Vagina (tissue), 2 donors: ENCODE results near the gene ABCA2. TPM values are rescaled to one million over a fixed set of nuclear protein-coding genes. Genes with fewer than 3 reads are reported as not detected.

Source experiments
- DNase-seq, 2 donors: peaks; one replicate each; pipeline ENCODE4 v3.0.0-alpha.2; 2017; ENCODE audit errors: extremely low spot score in 2 of 2
- H3K27ac ChIP-seq: fragments of 200-600 bp; sonication (generic); one replicate; pipeline ENCODE4 v1.5.1; 2019
- H3K27me3 ChIP-seq: fragments of 200-600 bp; sonication (generic); one replicate; pipeline ENCODE4 v1.5.1; 2019
- H3K36me3 ChIP-seq, 2 donors: fragments of 200-600 bp; sonication (generic); one replicate each; pipeline ENCODE4 v1.5.1; 2017 to 2019
- H3K4me1 ChIP-seq: fragments of 200-600 bp; sonication (generic); one replicate; pipeline ENCODE4 v1.5.1; 2019
- H3K4me3 ChIP-seq, 2 donors: fragments of 200-600 bp; sonication (generic); 1 replicate in 1 of 2; 2 replicates in 1 of 2; pipeline ENCODE4 v1.5.1; 2016 to 2019
- H3K9me3 ChIP-seq: fragments of 200-600 bp; sonication (generic); one replicate; pipeline ENCODE4 v1.5.1; 2019
- CTCF ChIP-seq, 3 experiments: fragments of 450-650 bp in 2 of 3; fragments of 200-600 bp in 1 of 3; sonication (generic) in 1 of 3; IDR thresholded peaks; one replicate each; pipeline ENCODE4 v1.5.1; 2017 to 2019; ENCODE audit warnings: antibody characterized with exemption in 3 of 3, mild to moderate bottlenecking in 2 of 3, moderate library complexity in 2 of 3
- POLR2A ChIP-seq, 2 donors: fragments of 450-650 bp; IDR thresholded peaks; one replicate each; pipeline ENCODE4 v1.6.1; 2017; ENCODE audit warnings: antibody characterized with exemption in 2 of 2, mild to moderate bottlenecking in 2 of 2, moderate library complexity in 2 of 2
- POLR2AphosphoS5 ChIP-seq, 2 donors: sonication (generic); formaldehyde crosslinking; IDR thresholded peaks; one replicate each; pipeline ENCODE4 v1.9.0; 2017; ENCODE audit warnings: antibody characterized with exemption in 2 of 2, mild to moderate bottlenecking in 2 of 2, low read depth in 1 of 2; ENCODE audit not compliant: insufficient read depth in 1 of 2
- intact Hi-C: fragments of 100-400 bp; cut with DNase I; formaldehyde crosslinking; loops from one replicate; pipeline ENCODE4 v1.15.1; 2023
- total RNA-seq: library from RNA; depleted of rRNA; stranded (reverse); fragments of >200 nt; gene quantifications from one replicate; pipeline ENCODE4 v1.2.3, GENCODE V29; 2016

ABCA2 gene
- total RNA-seq, 1 donor from 2014 or later = 44.0 TPM

GRCh38 chr9:136994888-136995230 is 33.2 kb downstream of the ABCA2 start:
- Histone ChIP-seq H3K27ac (no peak overlapping the region), H3K27me3 (no peaks in the 10 kb centered on the region), H3K4me3 (peak overlapping the region; percentile 22 to 32), H3K9me3 (no peaks in the 10 kb centered on the region), H3K36me3 (no peaks in the 10 kb centered on the region), H3K4me1 (peaks cover 52% of the 10 kb centered on the region)
- TF ChIP-seq POLR2AphosphoS5 (IDR thresholded peaks at IDR 0.05; ENCODE audit: insufficient read depth in 1 of 2, low read depth in 1 of 2) (no peak), CTCF (IDR thresholded peaks at IDR 0.05) (no peak), POLR2A (IDR thresholded peaks at IDR 0.05) (no peak)
- intact Hi-C loops = no loop called here
- DNase-seq = no peak

DNA sequence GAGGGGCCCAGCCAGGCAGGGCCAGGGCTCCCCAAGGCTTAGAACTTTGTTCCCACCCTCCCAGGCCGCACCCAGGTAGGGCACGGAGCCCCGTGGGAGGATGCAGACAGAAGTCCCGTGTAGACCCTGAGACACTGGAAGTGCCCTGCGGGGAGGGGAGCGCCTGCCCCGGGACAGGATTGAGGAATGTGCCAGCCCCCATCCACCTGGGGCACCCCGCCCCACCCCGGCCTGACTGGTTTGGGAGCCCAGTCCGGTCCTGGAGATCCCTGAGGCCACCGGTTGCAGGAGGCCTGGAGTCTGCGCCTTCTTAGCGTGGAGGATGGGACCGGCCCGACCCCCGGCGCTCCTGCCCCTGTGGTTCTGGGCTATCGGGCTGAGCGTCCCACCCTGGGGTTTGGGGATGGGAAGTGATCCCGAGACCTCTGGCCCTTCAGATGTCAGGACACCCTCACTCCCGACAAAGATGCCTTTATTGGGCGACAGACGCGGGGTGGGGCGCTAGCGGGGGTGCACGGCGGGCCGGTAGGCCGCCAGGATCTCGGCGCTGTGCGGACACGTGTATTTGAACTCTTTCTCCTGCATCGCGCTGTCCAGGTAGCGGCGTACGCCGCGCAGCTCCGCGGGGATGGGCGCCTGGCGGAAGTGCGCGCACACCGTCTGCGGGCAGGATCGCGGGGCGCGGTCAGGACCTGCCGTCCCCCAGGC is 33.7 kb downstream of the ABCA2 start:
- peaks cover 52% of the 10 kb centered on the region for H3K4me1 ChIP-seq
- H3K9me3 ChIP-seq = no peaks in the 10 kb centered on the region
- H3K27ac ChIP-seq = no peak overlapping the region
- H3K36me3 ChIP-seq = no peaks in the 10 kb centered on the region
- no peak for DNase-seq
- TF ChIP-seq POLR2AphosphoS5 (IDR thresholded peaks at IDR 0.05; ENCODE audit: insufficient read depth in 1 of 2, low read depth in 1 of 2) (no peak), CTCF (IDR thresholded peaks at IDR 0.05) (no peak), POLR2A (IDR thresholded peaks at IDR 0.05) (no peak)
- H3K4me3 ChIP-seq = peak overlapping the region; percentile 22 to 32
- no peaks in the 10 kb centered on the region for H3K27me3 ChIP-seq
- intact Hi-C loops = no loop called here

DNA sequence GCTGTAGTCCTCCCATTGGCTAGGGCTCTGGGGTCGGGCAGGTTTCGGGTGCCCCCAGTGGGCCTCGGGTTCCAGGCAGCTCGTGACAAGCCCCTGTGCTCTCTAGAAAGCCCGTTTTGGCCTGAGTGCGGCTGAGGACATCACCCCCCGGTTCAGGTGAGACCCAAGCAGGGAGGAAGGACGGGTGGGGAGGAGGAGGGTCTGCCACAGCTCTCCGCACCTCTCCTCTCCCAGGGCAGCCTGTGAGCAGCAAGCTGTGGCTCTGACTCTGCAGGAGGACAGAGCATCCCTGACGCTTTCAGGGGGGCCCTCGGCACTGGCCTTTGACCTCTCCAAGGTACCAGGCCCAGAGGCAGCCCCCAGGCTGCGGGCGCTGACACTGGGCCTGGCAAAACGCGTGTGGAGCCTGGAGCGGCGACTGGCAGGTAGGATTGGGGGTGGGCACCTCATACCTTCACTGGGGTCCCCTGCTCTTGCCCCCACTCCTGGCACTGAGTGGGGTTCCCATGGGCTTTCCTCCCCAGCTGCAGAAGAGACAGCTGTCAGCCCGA is 35.1 kb downstream of the ABCA2 start:
- no peak for DNase-seq
- Histone ChIP-seq H3K4me1 (peaks cover 52% of the 10 kb centered on the region), H3K4me3 (peak overlapping the region; percentile 61 to 91), H3K27ac (peak overlapping the region; percentile 83), H3K9me3 (no peaks in the 10 kb centered on the region), H3K27me3 (no peaks in the 10 kb centered on the region), H3K36me3 (no peaks in the 10 kb centered on the region)
- TF ChIP-seq POLR2A (IDR thresholded peaks at IDR 0.05) = no peak
- no peak for TF ChIP-seq CTCF (IDR thresholded peaks at IDR 0.05)
- no peak for TF ChIP-seq POLR2AphosphoS5 (IDR thresholded peaks at IDR 0.05; ENCODE audit: insufficient read depth in 1 of 2, low read depth in 1 of 2)
- intact Hi-C loops = no loop called here

DNA sequence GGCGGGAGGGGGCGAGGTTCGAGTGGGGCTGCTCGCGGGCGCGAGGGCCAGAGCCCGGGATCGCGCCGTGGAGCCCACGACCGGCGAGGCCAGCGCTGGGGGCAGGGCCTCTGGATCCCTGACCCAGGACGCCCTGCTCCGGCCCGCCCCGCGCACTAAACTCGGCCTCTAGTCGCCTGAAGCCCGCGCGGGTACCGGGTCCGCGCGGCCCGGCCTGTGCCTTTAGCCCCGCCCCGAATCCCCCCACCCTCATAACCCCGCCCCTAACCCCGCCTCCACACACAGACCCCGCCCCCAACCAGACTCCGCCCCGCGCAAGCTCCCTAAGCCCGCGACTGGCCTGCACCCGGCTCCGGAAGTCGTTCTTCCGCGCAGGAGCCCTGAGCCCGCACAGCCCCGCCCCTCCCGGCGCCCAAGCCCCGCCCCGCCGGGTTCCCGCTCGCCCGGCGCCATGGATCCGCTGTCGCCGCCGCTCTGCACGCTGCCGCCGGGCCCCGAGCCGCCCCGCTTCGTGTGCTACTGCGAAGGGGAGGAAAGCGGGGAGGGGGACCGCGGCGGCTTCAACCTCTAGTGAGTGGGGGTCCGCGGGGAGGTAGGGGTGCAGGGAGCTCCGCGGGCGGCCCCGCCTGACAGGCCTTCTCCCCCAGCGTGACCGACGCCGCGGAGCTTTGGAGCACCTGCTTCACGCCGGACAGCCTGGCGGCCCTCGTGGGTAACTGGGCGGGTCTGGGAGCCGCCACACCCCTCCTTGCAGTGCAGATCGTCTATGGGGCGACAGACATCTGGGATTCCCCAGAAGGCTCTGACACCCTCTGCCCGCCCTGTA is 35.8 kb downstream of the ABCA2 start, which contains the start of gene PAXX:
TSS of gene PAXX (plus strand) at position 430 of the 826 bp plus-strand sequence. CDS start at position 452, 22 bp downstream.
- peak within 1 kb of the TSS; percentile 61 to 91 for H3K4me3 ChIP-seq
- H3K9me3 ChIP-seq = no peaks in the 10 kb centered on the region
- no peaks in the 10 kb centered on the region for H3K36me3 ChIP-seq
- TF ChIP-seq POLR2AphosphoS5 (IDR thresholded peaks at IDR 0.05; ENCODE audit: insufficient read depth in 1 of 2, low read depth in 1 of 2) (peak in 1 of 2 donors; percentile 53), POLR2A (IDR thresholded peaks at IDR 0.05) (no peak)
- intact Hi-C loops = no loop called here
- H3K4me1 ChIP-seq = peaks cover 50% of the 10 kb centered on the region
- H3K27me3 ChIP-seq = no peaks in the 10 kb centered on the region
- DNase-seq = no peak
- H3K27ac ChIP-seq = peak within 1 kb of the TSS; percentile 83

GRCh38 chr9:136990242-136990911 is 37.7 kb downstream of the ABCA2 start:
- H3K27me3 ChIP-seq = peaks cover 2% of the 10 kb centered on the region
- intact Hi-C loops = no loop called here

More at GRCh38 chr9:136990242-136990911, 37.7 kb downstream of the ABCA2 start:
- peaks cover 39% of the 10 kb centered on the region for H3K4me1 ChIP-seq
- TF ChIP-seq POLR2AphosphoS5 (IDR thresholded peaks at IDR 0.05; ENCODE audit: insufficient read depth in 1 of 2, low read depth in 1 of 2) (no peak), POLR2A (IDR thresholded peaks at IDR 0.05) (no peak), CTCF (IDR thresholded peaks at IDR 0.05) (no peak)
- no peaks in the 10 kb centered on the region for H3K36me3 ChIP-seq
- DNase-seq = no peak
- no peaks in the 10 kb centered on the region for H3K9me3 ChIP-seq
- no peak overlapping the region for H3K4me3 ChIP-seq
- H3K27ac ChIP-seq = no peak overlapping the region
